ENCODE measurements around the gene NNAT.

- TF ChIP-seq CTCF (IDR thresholded peaks at IDR 0.05) = no peak
- no peak for TF ChIP-seq POLR2A (IDR thresholded peaks at IDR 0.05)
Observed at GRCh38 chr20:37481610-37482009, 39.4 kb upstream of the NNAT start.
